GM19023 (cell line): Measurements from ENCODE around the gene GSE1.

Experiments used
- ATAC-seq: cut with Tn5 transposase; IDR thresholded peaks from one replicate; pipeline ENCODE4 v1.9.1; 2021; ENCODE audit warnings: mild to moderate bottlenecking, moderate library complexity; ENCODE audit not compliant: unreplicated experiment

GSE1 gene

DNA sequence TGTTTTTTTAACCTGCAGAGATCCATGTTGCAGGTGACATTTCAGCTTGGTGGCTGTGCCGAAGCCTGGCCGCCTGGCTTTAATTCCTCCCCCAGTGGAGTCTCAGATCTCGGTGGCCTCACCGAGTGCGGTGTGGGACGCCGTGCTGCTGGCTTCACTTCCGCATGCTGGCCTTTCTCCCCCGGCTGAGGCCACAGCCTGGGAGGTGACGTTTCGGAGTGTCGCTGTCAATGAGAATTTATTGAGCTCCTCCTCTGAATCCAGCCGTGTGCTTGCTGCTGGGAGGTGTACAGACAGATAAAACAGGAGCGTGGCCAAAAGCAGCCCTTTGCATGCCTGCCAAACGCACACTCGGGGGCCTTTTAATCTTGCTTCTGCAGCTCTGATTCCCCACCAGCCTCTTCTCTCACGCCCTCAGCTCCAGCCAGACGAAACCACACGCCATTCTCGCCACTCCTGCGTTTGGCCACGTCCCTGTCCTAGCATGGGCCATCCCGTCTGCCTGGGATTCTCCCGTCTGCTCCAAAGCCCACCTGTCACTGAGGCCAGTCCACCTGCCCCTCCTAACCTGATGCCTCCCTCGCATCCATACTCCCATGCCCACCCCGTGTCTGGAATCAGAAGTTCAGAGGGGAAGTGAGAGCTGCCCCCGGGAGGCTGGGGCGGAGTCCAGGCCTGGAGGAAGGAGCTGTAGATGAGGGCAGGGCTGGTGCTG is 3.6 kb downstream of the GSE1 start:
- no peak for ATAC-seq

DNA sequence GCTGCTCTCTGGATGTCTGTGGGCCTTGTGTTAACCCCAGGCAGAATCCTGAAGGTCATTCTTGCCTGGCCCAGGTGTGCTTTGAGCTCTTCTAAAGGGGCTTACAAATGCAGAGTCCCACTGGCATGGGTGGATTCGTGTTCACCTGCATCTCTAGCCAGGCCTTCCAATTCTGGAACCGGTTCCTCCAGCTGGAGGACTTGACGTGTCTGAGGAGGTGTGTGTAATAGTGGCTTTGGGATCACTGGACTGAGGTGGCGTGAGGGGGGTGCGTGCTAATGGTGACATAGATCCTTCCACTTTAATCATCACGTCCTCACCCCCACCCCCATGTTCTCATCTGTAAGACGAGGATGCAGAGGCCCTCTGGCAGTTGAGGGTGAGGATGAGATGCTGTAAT is 4.8 kb downstream of the GSE1 start:
- no peak for ATAC-seq

DNA sequence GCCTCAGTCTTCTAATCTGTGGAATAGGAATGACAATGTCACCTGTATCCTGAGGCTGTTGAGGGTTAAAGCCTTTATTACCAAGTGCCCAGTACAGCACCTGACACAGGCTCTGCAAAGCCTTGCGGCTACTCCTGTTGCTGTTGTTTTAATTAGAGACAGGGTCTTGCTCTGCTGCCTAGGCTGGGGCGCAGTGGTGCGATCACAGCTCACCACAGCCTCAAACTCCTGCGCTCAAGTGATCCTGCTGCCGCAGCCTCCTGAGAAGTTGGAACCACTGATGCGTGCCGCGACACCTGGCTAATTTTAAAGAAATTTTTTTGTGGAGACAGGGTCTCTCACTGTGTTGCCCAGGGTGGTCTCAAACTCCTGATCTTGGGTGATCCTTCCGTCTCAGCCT is 5.4 kb downstream of the GSE1 start:
- ATAC-seq, result no peak

- no peak for ATAC-seq
Observed at GRCh38 chr16:85619101-85619891, 6.2 kb downstream of the GSE1 start.

DNA sequence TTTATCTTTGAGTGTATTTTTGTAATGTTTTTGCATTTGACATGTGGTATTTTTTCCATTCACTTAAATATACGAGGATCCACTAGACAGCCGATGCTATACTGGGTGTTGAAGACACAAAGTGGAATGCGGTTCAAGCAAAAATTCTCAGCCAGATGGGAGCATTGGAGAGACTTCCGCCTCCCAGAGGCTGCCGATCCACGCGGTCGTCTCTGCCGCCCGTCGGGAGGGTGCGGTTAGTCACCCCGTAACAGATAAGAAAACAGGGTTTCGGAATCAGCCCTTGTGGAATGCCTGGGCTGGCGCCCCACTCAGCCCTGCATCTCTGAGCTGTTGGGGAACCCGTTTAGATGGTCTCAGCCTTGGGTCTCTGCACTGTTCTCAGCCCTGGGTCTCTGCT is 7.3 kb downstream of the GSE1 start:
- ATAC-seq, result no peak

DNA sequence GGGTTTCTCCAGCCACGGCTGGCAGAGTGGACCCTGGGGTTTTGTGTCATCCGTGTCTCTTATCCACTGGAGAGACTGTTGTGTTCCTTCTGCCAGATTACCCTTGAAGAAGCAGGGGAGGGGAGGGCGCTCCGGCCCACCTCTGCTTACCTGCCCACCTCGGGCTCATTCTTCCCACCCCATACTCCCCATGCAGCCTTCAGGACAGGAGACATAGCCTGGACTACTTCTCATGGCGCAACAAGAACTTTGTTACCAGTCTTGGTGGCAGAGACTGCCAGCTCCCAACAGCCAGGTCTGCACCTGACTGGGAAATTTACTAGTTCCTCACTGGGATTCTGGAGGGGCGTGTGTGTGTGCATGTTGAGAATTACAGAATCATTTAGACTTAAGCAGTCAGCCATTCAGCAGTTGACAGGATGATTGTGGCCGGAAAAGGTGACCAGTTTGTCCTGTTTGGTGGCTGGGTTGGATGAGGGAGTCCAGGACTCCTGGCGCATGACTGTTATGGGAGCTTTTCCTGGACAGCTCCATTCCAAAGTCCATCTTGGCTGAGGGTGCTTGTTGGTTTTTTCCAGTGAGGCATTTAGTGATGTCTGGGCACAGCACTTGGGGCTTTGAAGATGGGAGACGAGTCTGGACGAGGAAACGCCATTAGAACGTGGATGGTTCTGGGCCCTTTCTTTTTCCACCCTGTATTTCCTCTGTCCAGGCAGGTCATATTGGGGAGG is 8.7 kb downstream of the GSE1 start:
- ATAC-seq, result no peak

GRCh38 chr16:85622683-85623082 is 9.6 kb downstream of the GSE1 start:
- ATAC-seq, result no peak

- ATAC-seq, result no peak
Observed at GRCh38 chr16:85623250-85623649, 10.1 kb downstream of the GSE1 start.

DNA sequence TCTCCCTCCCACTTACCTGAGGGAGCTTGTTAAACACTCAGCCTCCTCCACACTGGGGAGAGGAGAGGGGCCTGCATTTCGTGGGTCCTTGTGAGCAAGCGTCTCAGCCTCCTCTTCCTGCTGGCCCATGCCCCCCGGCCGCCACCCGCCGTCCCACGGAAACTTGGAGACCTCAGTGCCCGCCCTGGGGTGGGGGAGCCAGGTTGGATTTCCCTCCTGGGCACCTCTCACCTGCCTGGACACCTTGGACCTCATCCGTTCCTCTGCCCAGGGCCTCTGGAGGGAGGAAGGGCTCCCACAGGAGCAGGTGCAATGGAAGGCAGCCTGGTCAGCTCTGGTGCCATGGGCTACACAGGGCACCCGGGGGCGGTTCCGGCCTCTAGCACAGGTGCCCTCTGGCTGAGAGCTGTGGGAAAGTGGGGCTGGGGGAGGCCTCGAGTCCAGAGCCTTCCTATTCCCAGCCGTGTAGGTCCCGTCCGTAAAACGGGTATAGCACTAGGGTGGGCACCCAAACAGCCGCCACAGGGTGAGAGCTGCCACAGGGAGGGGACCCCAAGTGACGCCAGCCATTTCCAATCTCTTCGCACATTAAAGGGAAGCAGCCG is 11.0 kb downstream of the GSE1 start:
- ATAC-seq, result no peak

- ATAC-seq, result no peak
Observed at GRCh38 chr16:85624646-85625045, 11.5 kb downstream of the GSE1 start.

DNA sequence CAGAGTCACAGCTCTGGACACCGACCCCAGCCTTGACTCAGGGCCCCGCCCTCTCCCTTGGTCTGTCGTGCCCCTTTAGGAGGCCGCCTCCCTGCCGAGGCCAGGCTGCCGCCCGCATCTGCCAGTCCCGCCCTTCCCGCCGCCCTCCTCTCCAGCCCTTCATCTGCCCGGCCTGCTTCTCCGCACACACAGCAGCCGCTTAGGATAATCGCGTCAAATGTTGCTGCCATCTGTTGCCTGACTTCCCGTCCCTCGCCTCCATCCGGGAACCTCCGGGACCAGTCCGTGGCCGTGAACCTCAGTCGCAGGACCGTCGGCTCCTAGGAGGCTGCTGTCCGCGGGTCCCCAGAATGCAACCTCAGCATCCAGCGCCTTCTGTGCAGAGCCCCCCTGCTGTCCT is 11.9 kb downstream of the GSE1 start:
- no peak for ATAC-seq

GRCh38 chr16:85625485-85626117 is 12.5 kb downstream of the GSE1 start:
- no peak for ATAC-seq

DNA sequence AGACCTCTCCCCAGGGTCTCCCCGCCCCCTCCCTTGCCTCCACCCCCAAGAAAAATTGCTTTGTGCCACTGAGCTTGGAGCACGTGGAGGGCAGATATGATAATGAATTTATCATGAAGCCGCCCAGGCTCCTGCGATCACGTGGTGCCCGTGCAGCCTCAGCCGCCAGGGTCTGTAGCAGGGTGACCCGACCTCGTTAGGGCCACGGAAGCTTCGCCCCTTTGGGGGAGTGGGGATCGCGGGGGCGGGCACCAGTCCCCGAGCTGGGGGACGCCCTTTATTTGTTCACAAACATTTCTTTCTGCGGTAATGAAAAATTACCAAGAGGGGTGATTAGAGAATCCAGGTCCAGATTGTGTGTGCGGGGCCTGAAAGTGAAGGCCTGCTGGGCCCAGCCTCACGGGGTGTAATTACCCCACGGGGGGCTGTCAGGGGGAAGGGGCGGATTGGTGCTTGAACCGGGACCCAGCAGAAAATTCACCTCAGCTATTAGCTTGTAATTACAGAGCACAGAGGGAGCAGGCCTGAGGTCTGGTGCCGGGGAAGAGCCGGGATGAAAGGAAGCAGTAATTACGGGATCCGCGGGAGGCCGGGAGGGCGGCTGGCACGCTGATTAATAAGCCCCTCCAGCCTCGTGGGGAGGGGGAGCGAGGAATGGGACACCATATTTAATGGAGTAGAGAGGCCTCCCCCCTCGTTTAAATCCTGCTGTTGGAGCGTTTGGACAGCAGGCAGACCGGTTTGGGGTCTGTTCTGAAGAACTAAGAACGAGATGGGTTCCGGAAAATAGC is 13.3 kb downstream of the GSE1 start:
- no peak for ATAC-seq

DNA sequence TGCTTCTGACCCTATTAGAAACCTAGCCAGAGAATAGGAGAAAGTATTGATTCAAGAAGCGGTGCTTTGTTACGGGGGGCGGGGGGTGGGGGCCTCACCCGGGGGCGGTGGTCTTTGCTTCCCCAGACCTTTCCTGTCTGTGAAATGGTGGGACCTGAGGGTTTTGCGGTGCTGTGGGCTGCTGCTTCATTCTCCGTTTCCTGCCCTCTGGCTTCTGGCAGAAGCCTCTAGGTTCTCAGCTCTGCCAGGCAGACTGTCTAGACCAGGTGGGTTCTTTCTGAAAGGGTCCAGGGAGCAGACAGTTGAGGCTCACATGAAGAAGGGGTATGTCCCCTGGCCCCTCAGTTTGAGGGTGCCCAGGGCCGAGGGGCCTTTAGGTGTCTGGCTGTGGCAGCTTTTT is 14.0 kb downstream of the GSE1 start:
- no peak for ATAC-seq

GRCh38 chr16:85627526-85628264 is 14.6 kb downstream of the GSE1 start:
- ATAC-seq, result no peak

DNA sequence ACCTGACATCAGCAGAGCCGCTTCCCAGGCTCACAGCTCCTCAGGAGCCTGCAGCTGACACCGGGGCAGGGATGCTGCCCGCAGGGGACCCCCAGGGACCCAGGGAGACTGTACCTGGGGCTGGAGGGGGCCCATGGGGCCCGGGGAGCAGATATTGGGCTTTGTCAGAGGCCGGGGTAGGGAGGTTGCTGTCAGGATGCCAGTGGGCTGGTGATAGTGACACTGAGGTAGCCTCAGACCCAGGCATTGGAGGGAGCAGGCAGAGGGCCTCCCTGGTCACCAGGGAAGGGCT is 15.1 kb downstream of the GSE1 start:
- ATAC-seq, result no peak

GRCh38 chr16:85628645-85629044 is 15.5 kb downstream of the GSE1 start:
- no peak for ATAC-seq

DNA sequence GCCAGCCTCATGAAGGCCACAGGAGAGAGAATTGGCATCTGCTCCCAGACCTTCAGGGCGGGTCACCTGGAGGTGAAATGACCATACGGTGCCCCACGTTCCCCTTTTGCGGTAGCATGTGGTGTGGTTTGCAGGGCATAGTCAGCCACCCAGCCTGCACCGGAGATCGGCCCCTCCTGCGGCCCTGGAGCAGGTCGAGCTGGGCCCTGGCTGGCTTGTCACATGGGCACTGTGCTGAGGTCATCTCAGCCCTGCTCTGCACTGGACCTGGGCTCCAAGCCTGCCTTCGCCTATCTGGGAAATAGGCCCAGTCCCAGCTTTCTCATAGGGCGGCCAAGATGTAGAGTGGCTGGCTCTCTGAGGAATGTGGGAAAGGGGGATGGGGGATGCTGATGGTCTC is 16.2 kb downstream of the GSE1 start:
- no peak for ATAC-seq

DNA sequence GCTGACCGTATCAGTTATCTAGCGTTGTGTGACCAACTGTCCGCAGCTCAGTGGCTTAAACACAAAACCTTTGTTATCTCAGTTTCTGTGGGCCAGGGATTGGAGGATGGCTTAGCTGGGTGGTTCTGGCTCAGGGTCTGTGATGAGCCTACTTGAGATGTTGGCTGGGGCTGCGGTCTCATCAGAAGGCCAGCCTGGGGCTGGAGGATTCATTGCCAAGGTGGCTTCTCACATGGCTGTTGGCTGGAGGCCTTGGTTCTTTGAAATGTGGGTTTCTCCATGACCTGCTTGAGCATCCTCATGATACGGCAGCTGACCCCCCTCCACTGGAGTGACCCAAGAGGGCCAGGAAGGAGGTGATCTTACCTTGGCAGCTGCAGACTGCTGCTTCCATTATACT is 16.7 kb downstream of the GSE1 start:
- no peak for ATAC-seq

- ATAC-seq, result no peak
Observed at GRCh38 chr16:85631230-85631629, 18.1 kb downstream of the GSE1 start.
